Adipose tissue (tissue), 3 donors: ENCODE data around the gene CNTNAP2. TPM values are rescaled to one million over a fixed set of nuclear protein-coding genes. Genes with fewer than 3 reads are reported as not detected.

Source experiments
- H3K27ac ChIP-seq: one replicate; pipeline ENCODE4 v1.5.1; 2013; ENCODE audit warnings: low read depth, low read length
- WGBS, 3 donors: extraction: QIAGEN DNeasy Blood & Tissue Kit; methylation state at CpG; one replicate each; pipeline ENCODE4 v1.1.7; 2013; 5-methylcytosine and 5-hydroxymethylcytosine counted together
- polyA plus RNA-seq, 3 donors: library from polyadenylated mRNA; stranded (reverse); fragments of 200-250 nt; gene quantifications; one replicate each; pipeline ENCODE4 v1.2.3, GENCODE V29; 2013
- donor health status: healthy with polysubstance abuse.
- donor health status: Bipolar disorder and iron deficiency.
- donor health status: healthy.

The CNTNAP2 gene
- polyA plus RNA-seq, 3 donors, result under 0.01 to 0.03 (median 0.01) TPM

DNA sequence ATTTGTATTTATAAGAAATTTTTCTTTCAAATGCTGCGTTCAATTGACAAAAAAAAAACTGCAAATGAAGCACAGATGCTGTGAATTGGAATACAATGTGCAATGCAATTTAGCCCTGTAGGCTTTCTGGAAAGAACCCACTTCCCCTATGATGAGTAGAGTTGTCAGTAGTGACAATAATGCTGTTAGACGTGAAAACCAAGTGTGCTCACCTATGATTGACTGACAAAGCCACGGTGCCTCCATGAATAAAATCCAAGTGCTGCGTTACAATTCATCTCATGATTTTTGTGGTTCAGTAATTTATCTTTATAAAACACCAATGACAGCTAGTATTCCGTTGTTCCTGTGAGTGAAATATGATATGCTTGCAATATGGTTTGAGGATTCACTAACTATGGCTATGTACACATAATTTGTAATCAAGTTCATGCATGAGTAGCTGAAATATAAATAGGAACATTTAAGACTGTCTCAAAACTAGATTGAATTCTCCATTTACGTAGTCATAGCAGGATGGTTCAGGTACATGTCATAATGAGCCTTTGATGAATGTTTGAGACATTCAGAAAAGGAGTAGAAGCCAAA is 1160.3 kb downstream of the CNTNAP2 start:
- WGBS, 3 donors, result 69 to 74% (median 73%) methylated on average over 6 of the region's 6 CpGs
- H3K27ac ChIP-seq, result no peak overlapping the region

DNA sequence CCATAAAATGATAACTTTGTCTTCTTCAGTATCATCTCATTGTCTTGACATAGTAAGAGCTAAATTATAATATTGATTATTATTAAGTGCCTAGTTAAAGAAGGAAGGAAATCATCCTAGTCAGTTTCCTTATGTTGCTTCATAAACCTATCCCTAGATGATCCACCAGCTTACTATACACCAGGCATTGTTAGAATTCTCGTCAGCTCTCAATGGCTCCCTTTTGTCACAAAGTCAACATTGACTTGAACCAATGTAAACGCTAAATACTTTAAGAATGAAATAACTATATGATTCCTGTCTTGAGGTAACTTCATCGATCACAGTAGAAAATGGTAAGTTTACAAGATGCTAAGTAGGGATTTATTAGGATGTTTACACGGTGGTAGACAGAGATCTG is 1162.9 kb downstream of the CNTNAP2 start:
- WGBS, 3 donors, result 25 to 84% (median 60%) methylated on average over 4 of the region's 4 CpGs

DNA sequence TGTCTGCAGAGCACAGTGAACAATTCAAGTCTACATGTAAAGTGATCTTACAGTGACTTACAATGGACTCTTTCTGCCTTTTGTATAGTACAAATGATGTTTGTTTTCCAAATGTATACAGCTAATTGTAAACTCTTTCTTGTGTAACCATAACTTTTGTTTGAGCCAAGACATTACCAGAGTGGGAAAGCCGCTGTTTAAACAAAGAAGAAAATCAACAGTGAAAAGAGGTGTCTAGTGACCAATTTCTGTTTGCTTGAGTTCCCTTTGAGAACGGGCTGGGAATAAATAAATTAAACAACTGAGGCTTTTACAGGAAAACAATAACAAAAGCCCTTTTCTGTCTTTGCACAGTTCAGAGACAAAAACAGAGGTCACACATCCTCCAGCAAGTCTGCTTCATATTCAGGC is 1163.4 kb downstream of the CNTNAP2 start:
- WGBS, 3 donors, result 30 to 83% (median 63%) methylated on average over 2 of the region's 2 CpGs
- H3K27ac ChIP-seq, result no peak overlapping the region

More for the DNA sequence above, 1162.9 kb downstream of the CNTNAP2 start:
- H3K27ac ChIP-seq, result no peak overlapping the region

DNA sequence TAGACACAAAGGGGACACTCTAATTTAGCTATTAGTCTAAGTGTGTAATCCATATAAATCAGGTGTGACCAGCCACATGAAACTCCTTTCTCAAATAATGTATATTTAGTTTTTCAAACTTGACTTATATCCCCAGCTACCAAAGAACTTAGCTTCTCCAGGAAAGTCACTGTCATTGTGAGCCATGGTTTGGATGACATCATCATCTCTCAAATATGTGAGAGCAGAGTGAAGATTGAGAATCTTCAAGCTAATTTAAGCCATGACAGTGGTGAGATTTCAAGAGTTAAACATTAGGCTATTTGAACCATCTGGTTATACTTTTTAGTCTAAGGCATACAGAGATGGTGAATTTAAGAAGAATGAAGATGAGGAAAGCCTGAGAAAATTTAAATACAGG is 1165.6 kb downstream of the CNTNAP2 start:
- no peak overlapping the region for H3K27ac ChIP-seq

DNA sequence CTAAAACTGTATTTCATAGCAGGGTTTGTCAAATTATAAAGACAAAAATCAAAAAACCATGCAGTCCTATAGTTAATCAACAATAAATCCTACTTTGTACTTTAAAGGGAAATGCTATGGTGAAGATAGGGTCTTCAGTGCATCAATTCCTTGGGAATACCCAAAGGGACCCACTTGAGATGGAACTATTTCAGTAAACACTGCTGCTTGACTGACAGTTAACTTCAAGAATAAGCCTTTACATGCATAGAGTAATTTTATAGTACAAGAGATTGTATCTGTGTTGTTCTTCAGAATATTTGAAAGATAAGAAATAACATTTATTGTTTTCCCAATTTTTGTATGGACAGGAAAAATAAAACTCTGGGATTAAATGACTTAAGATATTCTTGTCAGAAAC is 1179.6 kb downstream of the CNTNAP2 start:
- H3K27ac ChIP-seq, result no peak overlapping the region

DNA sequence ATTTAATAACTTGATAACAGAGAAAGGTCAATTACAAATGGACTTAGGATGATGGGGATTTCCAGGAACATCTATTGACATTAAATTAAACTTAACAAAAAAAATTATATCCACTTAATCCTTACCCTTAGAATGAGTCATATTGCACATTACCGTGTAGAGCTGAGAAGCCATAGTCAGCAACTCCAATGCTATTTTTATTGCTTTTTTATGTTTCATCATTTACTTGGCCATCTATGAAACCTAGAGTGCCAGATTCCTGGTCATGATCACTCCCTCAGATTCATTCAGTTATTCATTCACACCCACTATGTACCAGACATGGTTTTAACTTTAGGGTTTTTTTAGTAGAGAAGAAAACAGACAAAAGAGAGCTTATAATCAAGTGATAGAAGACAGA is 1180.4 kb downstream of the CNTNAP2 start:
- 49 to 79% (median 57%) methylated on average over 1 of the region's 1 CpG for WGBS, 3 donors

DNA sequence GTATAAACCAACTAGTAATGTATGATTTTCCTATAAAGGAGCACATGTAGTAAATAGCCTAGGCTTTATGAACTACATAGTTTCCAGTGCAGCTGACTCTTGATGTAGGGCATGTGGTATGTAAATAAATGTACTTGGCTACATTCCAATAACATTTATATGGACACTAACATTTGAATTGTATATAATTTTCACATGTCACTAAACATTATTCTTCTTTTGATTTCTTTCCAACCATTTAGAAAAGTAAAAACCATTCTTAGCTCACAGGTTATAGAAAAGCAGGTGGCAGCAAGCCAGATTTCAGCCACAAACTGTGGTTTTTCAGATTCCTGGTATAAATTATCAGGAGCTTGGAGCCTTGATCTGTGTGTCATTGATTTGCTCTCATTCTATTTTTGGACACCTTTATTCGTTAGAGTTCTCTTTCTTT is 1182.0 kb downstream of the CNTNAP2 start:
- no peak overlapping the region for H3K27ac ChIP-seq

More for the DNA sequence above, 1180.4 kb downstream of the CNTNAP2 start:
- H3K27ac ChIP-seq, result no peak overlapping the region

DNA sequence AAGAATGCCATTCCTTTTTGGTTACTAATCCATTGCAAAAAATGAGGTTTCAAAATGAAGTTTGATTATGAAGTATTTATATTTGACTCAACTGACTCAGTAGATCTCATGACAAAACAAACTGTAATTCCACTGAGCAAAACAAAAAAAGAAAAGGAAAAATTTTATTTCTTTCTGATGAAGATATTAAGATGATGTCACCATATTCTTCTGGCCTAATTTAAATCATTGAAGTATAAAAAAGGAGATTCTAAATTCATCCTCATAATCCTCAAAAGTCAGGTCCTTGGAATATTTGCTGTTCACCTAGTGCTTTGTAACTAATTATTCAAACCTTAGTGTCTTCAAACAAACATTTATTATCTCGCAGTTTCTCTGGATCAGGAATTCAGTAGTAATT is 1183.7 kb downstream of the CNTNAP2 start:
- no peak overlapping the region for H3K27ac ChIP-seq
- WGBS, 3 donors, result 76 to 92% (median 78%) methylated on average over 1 of the region's 1 CpG

More for the DNA sequence above, 1182.0 kb downstream of the CNTNAP2 start:
- WGBS, 3 donors, result 17 to 30% (median 30%) methylated on average over 1 of the region's 1 CpG

DNA sequence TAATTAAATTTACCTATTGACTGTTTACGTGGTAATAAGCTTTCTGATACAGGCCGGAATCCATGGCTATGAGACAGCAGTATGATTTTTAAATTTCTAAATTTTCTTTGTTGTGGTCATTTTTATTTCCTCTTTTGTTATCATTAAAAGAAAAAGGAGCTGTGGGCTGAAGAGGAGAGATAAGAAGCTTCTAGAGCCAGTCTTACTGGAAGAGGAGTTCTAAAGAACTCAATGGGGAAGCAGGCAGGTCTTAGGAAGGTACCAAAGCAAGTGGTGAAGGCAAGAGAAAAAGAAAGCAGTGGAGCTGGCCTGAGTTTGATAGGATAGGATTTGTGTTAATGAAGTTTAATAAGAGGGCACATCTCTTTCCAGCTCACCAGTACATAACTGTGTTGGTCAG is 1187.8 kb downstream of the CNTNAP2 start:
- no peak overlapping the region for H3K27ac ChIP-seq
- WGBS, 3 donors, result 69 to 83% (median 80%) methylated on average over 2 of the region's 2 CpGs

DNA sequence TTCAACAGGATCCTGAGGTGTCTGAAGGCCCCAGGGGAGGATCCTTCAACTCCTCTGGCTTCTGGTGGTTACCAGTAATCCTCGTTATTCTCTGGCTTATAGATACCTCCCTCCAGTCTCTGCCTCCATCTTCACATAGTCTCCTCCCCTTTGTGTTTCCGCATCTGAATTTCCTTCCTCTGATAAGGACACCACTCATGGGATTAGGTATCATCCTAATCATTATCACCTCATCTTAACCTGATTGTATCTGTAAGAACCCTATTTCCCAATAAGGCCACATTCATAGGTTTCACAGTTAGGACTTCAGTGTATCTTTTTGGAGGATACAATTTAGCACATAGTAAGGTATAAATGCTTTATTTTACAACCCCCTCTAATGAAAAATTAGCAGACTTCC is 1189.2 kb downstream of the CNTNAP2 start:
- no peak overlapping the region for H3K27ac ChIP-seq
- 78 to 86% (median 82%) methylated on average over 2 of the region's 2 CpGs for WGBS, 3 donors

DNA sequence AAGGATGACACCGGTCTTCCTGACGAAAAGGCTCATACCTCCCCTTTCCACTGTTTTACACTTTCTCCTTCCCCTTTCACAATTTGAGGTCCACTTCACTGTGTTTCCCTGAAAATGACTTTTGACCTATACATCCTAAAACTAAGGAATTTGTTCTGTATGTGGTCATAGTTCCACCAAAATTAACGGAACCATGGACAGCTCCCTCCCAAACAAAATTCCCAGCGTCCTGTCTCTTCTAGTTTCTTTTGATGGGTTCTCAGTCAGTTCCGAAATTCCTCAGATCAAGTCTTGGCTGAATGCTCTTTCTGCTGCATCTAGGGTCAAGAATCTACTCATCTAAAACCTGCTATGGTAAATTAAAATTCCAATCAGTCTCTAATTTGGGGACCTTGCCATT is 1191.9 kb downstream of the CNTNAP2 start:
- no peak overlapping the region for H3K27ac ChIP-seq
- WGBS, 3 donors, result 62 to 68% (median 68%) methylated on average over 5 of the region's 5 CpGs

DNA sequence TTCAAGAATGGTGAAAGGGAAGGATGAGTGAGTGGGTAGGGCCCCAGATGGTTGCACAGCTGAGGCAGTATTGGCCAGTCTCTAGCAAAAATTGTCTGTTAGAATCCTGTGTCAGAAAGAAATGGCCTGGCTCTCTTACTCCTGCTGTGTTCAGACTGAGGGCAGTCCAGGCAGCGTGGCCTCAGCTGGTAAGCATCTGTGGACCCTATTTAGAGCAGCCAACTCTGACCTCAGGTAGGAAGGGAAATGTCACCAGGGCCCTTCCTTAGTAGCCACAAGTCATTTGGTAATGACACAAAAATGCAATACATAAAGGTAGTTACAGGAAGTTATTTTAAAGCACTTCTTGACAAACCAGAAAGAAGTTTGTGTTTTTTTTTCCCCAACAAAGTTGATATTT is 1194.7 kb downstream of the CNTNAP2 start:
- no peak overlapping the region for H3K27ac ChIP-seq
- 40 to 71% (median 61%) methylated on average over 1 of the region's 1 CpG for WGBS, 3 donors

DNA sequence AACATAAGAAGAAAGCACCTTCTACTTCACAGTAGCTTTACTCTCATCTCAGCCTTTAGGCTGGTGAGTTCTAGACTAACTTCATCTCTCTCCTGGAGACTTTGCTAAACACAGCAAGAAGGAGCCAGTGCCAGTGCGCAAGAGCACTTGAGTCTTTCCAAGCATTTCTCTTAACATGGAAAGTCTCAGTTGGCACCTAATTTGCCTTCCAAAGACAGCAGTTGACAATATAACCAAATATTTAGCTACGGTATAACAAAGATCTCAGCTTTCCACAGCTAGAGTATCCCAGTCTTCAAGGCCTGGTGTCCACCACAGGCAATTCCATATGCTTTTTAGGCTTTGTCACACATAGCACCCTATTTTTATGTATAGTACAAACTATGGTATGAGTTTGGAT is 1204.9 kb downstream of the CNTNAP2 start:
- 92 to 97% (median 94%) methylated on average over 2 of the region's 2 CpGs for WGBS, 3 donors
- no peak overlapping the region for H3K27ac ChIP-seq

DNA sequence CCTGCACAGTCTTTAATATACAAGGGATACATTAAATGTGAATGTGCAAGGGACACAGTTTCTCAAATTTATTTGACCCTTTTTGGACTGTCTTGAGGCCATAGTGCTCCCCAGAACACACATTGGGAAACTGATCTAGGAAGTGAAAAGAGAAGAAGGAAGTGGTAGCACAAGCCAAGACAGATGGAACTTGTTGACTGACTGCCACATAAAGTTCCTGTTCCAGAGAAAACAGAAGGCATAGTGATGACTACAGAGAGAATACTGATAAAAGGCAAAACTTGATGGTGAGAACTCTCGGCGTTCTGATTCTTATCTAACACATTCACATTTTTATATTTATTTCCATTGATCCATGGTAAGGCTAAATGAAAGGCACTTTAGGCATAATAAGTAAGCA is 1216.4 kb downstream of the CNTNAP2 start:
- H3K27ac ChIP-seq, result no peak overlapping the region
- 26 to 50% (median 45%) methylated on average over 2 of the region's 2 CpGs for WGBS, 3 donors

DNA sequence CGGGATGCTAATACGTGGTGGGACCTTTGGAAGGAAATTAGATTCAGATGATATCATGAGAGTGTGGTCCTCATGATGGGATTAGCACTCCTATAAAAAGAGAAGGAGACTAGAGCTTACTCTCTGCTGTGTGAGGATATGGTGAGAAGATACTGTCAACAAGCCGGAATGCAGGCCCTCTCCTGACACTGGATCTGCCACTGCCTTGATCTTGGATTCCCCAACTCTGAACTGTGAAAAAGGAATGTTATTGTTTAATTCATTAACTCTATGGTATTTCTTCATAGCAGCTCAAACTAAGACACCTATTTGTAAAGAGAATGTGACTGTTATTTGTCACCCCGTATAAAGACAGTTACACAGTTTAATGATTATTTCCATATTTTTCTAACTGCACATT is 1246.5 kb downstream of the CNTNAP2 start:
- no peak overlapping the region for H3K27ac ChIP-seq
- 72 to 91% (median 81%) methylated on average over 4 of the region's 4 CpGs for WGBS, 3 donors

DNA sequence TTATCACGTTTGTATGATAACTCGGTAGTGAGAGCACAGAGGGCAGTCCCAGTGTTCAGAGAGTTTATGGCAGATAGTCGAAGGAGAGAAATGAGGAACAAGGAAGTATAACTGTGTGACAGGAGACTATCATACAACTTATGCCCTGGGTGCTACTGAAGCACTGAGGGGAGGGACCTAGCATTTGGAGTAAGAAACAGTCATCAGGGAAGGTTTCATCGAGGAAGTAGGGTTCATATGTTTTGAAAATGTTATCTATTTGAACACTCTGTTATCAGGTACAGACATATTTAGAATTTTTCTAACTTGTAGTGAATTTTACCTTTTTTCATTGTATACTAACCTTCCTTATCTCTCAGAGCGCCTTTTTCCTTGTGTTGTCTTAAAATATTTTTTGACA is 1259.6 kb downstream of the CNTNAP2 start:
- WGBS, 3 donors, result 68 to 78% (median 69%) methylated on average over 5 of the region's 5 CpGs
- H3K27ac ChIP-seq, result no peak overlapping the region

DNA sequence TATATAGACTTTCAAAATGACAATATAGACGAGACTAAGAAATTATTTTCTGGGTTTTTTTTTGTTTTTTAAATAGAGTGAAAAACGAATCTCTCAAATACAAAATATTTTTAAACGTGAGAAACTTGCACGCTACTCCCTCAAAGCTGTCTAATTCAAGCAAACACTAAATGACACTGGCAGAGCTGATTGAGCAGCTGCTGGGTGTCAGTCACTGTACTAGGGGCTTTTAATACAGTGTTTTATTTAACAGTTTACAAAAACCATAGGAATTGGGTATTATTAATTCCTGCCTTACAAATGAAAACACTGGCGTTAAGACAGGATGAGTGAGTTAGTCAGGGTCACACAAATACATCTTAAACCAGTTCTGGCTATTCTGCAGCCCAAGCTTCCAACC is 1264.3 kb downstream of the CNTNAP2 start:
- no peak overlapping the region for H3K27ac ChIP-seq
- 74 to 78% (median 78%) methylated on average over 5 of the region's 5 CpGs for WGBS, 3 donors

DNA sequence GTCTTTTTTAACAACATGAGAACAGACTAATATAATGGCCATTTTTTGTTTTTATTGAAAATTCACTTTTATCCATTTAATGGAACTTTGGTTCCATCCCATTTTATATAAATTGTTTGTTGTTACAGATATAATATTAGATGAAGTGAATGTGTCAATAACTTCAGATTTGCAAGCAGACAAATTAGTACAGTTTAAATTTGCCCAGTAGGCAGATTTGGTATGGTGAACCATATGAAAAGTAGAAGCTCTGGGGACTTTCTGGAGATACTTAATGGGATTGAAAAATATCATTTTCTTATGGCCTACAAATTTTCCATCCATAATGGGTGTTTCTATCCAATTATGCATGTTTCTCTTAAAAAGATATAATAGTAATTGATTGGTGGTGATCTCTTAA is 1277.7 kb downstream of the CNTNAP2 start:
- H3K27ac ChIP-seq, result no peak overlapping the region

DNA sequence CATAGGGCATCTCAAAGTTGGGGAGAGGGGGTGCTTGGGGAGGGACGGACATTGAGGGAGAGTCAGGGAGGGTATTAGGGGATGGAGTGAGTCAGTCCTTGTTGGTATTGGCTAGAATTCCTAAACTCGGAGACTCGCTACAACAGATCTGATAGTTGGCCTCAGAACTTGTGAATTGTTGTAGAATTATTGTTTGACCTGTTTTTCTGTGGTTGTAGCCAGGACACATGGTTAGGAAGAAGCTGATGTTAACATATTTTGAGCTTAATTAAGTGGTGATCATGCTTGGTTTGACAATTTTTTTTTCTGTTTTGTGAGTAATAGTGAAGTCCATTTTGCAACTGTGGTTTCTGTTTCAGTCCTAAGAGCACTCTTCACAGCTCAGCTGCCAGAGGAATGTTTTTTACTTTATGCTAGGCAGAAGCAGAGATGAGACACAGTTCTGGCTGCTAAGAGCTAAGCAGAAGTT is 1283.7 kb downstream of the CNTNAP2 start:
- no peak overlapping the region for H3K27ac ChIP-seq
- 46 to 57% (median 56%) methylated on average over 3 of the region's 3 CpGs for WGBS, 3 donors

DNA sequence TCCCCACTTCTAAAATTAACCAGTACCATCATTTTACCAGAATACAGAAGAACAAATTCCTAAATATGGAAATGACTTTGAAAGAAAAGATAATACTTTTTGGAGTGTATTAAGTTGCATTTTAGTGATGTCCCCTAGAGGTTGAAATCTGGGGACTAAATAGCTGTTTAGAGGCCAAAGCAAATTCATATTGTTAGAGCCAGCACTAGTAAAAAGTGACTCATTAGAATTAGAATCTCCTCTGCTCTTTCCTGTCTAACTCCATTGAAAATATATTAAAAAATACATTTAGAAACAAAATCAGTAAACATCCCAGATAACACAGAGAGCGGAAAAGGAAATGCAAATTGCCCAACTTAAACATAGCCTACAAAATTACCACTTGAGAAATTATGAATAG is 1284.3 kb downstream of the CNTNAP2 start:
- WGBS, 3 donors, result 73 to 88% (median 76%) methylated on average over 1 of the region's 1 CpG
- H3K27ac ChIP-seq, result no peak overlapping the region

DNA sequence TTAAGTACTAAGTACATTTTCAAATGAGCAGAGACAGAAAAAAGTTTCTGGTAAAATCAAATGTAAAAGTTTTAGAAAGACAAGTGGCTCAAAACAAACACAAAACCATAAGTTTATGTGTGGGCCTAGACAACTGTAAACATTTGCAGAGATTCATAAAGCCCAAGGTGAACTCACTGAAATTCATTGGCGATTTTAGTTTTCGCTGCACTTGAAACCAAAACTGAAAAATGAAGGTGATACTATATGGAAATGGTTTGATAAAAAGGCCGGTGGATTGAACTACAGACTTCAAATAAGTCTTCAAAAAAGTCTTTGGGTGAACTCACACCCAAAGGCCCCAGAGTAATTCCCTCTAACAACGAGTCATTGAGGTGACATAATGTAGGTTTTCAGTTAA is 1289.0 kb downstream of the CNTNAP2 start:
- 76 to 92% (median 92%) methylated on average over 4 of the region's 4 CpGs for WGBS, 3 donors
- no peak overlapping the region for H3K27ac ChIP-seq
